HL-60/S4 treated with phorbol 12-myristate 13-acetate at 8.2 ng/mL for 4 days and 3 days (cell line): ENCODE results near the gene GPN2.

Source experiments
- in situ Hi-C: fragments of 300-500 bp; cut with MboI; formaldehyde crosslinking; loops from 2 replicates; pipeline ENCODE4 v1.15.0; 2022; ENCODE audit warnings: low sequenced_read_pairs

The GPN2 gene

GRCh38 chr1:26889551-26890466, at the start of gene GPN2:
GPN2 (minus strand) TSS chr1:26890283; CDS start chr1:26890096, 187 bp downstream.
- in situ Hi-C loops = no loop called here

- in situ Hi-C loops = no loop called here
Observed at GRCh38 chr1:26938659-26939025, 48.6 kb upstream of the GPN2 start.

GRCh38 chr1:26938004-26938658, 48.0 kb upstream of the GPN2 start:
- in situ Hi-C loops = no loop called here

- in situ Hi-C loops = no loop called here
Observed at GRCh38 chr1:26936823-26937222, 46.7 kb upstream of the GPN2 start.

- in situ Hi-C loops = no loop called here
Observed at GRCh38 chr1:26932531-26932930, 42.4 kb upstream of the GPN2 start.

GRCh38 chr1:26923711-26924110, 33.6 kb upstream of the GPN2 start:
- in situ Hi-C loops = no loop called here

GRCh38 chr1:26922901-26923300, 32.8 kb upstream of the GPN2 start:
- in situ Hi-C loops = no loop called here

GRCh38 chr1:26922431-26922729, 32.3 kb upstream of the GPN2 start:
- in situ Hi-C loops = no loop called here

GRCh38 chr1:26921540-26922430, 31.7 kb upstream of the GPN2 start, which contains the start of gene NUDC:
NUDC (plus strand) TSS chr1:26921743; CDS start chr1:26921849, 106 bp downstream.
- in situ Hi-C loops = no loop called here

GRCh38 chr1:26921126-26921539, 31.1 kb upstream of the GPN2 start:
- in situ Hi-C loops = no loop called here

GRCh38 chr1:26915204-26915842, 25.2 kb upstream of the GPN2 start:
- in situ Hi-C loops = no loop called here

- in situ Hi-C loops = no loop called here
Observed at GRCh38 chr1:26913754-26914619, 23.9 kb upstream of the GPN2 start, which contains the start of gene NR0B2. NR0B2 (minus strand) TSS chr1:26913975; CDS start chr1:26913940, 35 bp downstream.

GRCh38 chr1:26913389-26913753, 23.3 kb upstream of the GPN2 start:
- in situ Hi-C loops = no loop called here

GRCh38 chr1:26912147-26912490, 22.0 kb upstream of the GPN2 start:
- in situ Hi-C loops = no loop called here

GRCh38 chr1:26911399-26912146, 21.5 kb upstream of the GPN2 start:
- in situ Hi-C loops = no loop called here

- in situ Hi-C loops = no loop called here
Observed at GRCh38 chr1:26910343-26911160, 20.5 kb upstream of the GPN2 start.

GRCh38 chr1:26909951-26910342, 19.9 kb upstream of the GPN2 start:
- in situ Hi-C loops = no loop called here
